ENCODE measurements around the gene SERPINF2.
"Not testable (repeated sequence)": the region's sequence is repeated elsewhere in the genome, so short reads cannot be mapped to it uniquely, and the experiment has no call there.

Gene SERPINF2

DNA sequence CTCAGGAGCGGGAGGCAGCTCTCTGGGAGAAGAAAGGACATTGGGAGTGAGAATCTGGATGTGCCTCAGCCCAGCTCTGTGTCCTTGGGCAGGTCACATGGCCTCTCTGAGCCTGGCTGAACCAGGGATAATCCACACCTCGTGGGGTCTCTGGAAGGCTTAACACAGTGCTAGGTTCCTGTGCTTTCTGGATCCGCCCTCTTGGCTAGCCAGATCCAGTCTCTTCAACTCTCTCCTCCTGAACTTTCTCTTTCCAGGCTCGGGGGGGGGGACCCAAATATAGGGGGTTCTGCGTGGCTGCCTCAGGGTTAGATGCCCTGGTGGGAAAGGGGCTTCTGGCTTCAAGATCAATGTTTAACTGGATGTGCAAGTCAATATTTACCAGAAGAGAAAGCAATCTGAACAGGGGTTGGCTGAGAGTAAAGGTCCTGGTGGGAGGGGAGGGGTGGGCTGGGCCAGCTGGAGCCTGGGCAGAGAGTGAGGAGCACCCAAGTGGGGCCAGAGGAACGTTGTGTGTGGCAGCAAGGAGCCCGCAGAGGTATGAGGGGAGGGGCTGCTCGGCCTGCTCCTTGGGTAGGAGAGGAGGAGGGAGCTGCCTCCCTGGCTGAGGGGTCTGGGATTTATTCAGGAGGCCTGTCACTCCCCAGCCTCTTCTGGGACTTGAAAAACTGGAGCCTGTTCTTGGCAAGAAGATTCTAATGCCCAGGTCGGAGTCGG lies at the start of gene SERPINF2:
SERPINF2 (plus strand) TSS at position 501 of the 717 bp plus-strand sequence. CDS start 2,125 bp downstream, outside the sequence.
- in situ Hi-C loops (cut with MboI; ENCODE audit: low sequenced_read_pairs), result no loop called here

- in situ Hi-C loops (cut with MboI; ENCODE audit: low sequenced_read_pairs), result no loop called here
Measured at GRCh38 chr17:1693339-1693738, 49.3 kb upstream of the SERPINF2 start.

- in situ Hi-C loops (cut with MboI; ENCODE audit: low sequenced_read_pairs), result no loop called here
Measured at GRCh38 chr17:1695365-1695764, 47.3 kb upstream of the SERPINF2 start.

DNA sequence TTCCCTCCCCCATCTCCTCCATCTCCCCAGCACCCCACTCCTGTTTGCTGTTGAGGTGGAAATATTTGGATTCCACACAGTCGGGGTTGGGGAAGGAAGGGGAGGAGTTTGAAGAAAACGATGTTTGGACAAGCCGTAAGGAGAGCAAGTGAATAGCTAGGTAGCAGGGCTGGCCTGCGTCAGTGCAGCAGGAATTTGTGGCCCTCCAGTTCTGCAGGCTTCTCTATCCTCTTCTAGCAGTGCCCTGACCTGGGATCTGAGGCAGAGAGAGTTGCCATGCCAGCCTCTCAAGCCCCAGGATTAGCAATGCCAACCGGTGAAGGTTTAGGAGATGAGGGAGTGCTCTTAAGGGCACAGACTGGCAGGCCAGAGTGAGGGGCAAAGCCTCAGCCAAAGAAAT lies 45.0 kb upstream of the SERPINF2 start:
- in situ Hi-C loops (cut with MboI; ENCODE audit: low sequenced_read_pairs), result no loop called here

GRCh38 chr17:1699891-1700290 lies 42.8 kb upstream of the SERPINF2 start:
- in situ Hi-C loops (cut with MboI; ENCODE audit: low sequenced_read_pairs), result not testable (repeated sequence)

GRCh38 chr17:1703063-1703462 lies 39.6 kb upstream of the SERPINF2 start:
- in situ Hi-C loops (cut with MboI; ENCODE audit: low sequenced_read_pairs), result no loop called here

DNA sequence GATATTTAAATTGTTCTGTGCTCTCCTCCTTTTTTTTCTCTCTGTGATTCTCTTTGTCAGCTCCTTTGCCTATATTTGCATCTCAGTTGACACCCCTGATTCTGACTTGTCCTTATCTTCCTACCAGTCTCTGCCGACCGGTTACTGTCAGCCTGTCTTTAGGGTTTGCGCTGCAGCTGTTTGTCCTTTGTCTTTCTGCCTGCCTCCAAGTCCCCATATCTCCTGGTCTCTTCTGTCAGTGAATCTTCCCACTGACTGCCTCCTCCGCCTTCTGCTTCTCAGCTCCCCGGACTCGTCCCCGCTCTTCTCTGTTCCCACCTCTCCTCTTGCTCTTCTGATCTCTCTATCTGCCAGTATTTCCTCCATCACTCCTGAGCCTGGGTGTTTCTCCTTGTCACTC lies 37.7 kb upstream of the SERPINF2 start:
- in situ Hi-C loops (cut with MboI; ENCODE audit: low sequenced_read_pairs), result no loop called here

DNA sequence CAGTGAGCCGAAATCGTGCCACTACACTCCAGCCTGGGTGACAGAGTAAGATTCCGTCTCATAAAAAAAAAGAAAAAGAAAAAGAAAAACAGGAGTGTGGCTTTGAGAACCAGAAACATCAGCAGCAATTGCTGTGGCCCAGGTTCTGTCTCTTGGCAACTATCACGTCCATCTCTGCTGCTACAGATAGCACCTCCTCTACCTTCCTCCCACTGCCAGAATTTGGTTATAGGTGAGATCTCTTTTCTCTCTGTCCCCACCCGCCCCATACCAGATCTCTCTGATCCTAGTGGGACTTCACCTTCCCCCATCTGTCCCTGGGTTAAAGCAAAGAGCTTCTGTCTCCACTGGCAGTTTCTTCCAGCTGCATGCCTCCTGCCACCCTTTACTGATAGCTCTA lies 35.6 kb upstream of the SERPINF2 start:
- in situ Hi-C loops (cut with MboI; ENCODE audit: low sequenced_read_pairs), result no loop called here

GRCh38 chr17:1708791-1709346 lies 33.8 kb upstream of the SERPINF2 start:
- in situ Hi-C loops (cut with MboI; ENCODE audit: low sequenced_read_pairs), result not testable (repeated sequence)

DNA sequence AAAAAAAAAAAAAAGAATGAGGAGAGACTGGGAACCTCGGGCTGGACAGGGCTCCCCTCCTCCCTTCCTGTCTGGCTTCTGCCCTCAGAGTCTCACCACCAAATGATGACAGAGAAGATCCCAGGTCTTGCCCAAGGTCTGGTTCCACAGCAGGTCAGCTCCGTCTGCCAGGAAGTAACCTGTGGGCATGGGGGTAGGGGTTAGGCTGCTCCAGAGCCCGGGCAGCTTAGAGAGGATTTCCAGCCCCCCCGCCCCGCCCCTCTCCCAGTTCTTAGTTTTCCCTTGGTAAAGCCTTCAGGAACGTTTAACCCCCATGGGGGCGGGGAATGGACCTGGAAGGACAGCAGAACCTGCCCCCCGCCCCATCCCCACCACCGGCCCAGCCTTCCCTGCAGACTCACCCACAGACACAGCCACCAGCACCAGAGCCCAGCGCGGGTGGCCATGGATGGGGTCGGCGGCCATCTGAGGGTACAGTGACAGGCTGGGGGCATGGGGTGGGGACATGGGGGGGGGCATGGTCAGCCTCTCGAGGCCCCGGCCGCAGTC lies 33.2 kb upstream of the SERPINF2 start:
- in situ Hi-C loops (cut with MboI; ENCODE audit: low sequenced_read_pairs), result no loop called here

DNA sequence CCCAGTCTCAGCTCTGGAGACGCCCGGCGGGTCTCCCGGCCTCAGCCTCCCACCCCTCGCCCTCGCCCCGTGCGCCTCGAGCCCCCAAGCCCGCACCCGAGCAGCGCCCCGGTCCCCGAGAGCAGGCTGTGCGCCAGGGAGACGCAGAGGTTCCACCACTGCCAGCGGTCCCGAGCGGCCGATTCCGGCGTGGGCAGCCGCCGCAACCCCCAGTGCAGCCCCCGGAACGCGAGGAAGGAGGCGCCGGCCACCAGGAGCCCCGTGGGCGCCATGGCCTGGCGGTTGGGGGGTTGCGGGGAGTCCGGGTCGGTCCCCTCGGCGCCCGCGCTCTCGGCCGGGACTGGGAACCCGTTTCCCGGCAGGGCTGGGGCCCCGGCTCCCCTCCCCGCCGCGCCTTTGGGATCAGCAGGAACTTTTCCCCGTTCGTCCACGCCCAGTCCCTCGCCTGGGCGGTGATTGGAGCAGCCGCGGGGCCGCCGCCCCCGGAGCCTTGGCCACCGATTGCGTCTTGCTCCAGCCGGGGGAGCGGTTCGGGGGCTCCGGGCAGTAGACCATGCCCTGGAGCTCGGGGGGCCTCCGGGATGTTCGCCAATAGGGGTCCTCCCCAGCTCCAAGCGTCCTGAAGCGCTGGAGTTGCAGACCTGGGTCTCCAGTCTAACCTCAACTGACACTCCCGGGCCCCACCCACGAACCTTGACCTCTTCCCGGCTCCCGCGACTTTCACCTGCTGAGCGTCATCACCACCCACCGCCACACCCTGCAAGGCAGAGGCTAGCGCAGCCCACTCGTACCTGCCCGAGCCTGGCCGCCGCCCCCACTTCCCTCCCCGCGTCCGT lies 32.5 kb upstream of the SERPINF2 start, which contains the start of gene TLCD2:
TLCD2 (minus strand) TSS at position 407 of the 836 bp plus-strand sequence; CDS start at position 272, 135 bp downstream.
- in situ Hi-C loops (cut with MboI; ENCODE audit: low sequenced_read_pairs), result no loop called here

GRCh38 chr17:1710807-1711553 lies 31.7 kb upstream of the SERPINF2 start:
- in situ Hi-C loops (cut with MboI; ENCODE audit: low sequenced_read_pairs), result no loop called here

DNA sequence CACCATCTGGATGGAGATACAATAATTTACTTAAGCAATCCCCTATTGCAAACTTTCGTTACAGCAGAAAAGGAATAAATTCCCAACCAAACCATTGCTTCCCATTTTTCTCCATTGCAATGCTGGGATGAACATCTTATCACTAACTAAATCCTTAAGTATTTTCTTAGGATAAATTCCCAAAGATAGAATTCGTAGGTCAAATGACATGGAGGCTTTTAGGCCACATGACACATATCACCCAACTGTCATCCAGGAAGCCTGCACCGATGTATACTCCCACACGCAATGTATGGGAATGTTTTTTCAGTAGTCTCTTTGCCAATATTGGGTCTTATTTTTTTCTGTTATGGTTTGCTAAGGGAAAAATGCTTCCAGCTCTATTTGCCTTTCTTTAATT lies 30.9 kb upstream of the SERPINF2 start:
- in situ Hi-C loops (cut with MboI; ENCODE audit: low sequenced_read_pairs), result no loop called here

DNA sequence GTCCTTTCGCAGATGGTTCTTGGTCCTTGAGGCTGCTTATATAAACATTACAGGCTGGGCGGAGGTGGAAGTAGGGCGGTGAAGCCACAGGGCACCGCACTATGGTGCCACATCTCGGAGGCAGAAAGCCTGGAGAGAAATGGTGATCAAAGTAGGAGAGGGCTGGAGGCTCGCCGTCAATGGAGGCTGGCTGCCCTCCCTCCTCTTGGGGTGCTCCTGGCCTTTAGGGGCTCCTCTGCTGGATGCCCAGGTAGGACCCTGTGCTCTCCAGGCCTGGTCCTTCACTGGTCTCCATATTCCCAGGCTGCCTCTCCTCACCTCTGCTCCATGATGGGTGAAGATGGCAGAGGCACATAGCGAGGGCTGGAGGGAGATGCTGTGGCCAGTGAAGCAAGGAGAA lies 30.4 kb upstream of the SERPINF2 start:
- in situ Hi-C loops (cut with MboI; ENCODE audit: low sequenced_read_pairs), result no loop called here

GRCh38 chr17:1713160-1713877 lies 29.4 kb upstream of the SERPINF2 start:
- in situ Hi-C loops (cut with MboI; ENCODE audit: low sequenced_read_pairs), result no loop called here

GRCh38 chr17:1713878-1714426 lies 28.7 kb upstream of the SERPINF2 start:
- in situ Hi-C loops (cut with MboI; ENCODE audit: low sequenced_read_pairs), result no loop called here

DNA sequence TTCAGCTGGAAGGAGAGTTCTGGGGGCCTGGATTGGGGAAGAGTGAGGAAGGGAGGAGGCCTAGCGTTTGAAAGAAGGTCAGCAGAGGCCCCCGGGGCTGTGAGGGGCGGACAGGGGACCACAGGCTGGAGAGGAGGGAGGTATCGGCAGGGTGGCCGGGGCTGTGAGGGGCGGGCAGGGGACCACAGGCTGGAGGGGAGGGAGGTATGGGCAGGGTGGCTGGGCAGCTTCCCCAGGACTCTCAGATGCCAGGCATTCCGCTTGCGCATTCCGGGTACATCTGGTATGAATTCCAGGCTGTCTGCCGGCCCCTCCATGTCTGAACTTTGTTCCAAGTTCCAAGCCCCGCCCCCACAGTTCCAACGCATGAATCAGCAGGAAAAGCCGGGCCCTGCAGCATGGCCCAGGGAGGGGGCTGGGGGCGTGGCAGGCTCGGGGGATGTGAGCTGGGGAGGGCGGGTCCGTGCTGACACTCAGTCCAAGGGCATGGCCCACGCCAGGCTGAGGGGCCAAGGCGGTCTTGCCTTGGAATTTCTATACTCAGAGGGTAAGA lies 28.2 kb upstream of the SERPINF2 start:
- in situ Hi-C loops (cut with MboI; ENCODE audit: low sequenced_read_pairs), result no loop called here

DNA sequence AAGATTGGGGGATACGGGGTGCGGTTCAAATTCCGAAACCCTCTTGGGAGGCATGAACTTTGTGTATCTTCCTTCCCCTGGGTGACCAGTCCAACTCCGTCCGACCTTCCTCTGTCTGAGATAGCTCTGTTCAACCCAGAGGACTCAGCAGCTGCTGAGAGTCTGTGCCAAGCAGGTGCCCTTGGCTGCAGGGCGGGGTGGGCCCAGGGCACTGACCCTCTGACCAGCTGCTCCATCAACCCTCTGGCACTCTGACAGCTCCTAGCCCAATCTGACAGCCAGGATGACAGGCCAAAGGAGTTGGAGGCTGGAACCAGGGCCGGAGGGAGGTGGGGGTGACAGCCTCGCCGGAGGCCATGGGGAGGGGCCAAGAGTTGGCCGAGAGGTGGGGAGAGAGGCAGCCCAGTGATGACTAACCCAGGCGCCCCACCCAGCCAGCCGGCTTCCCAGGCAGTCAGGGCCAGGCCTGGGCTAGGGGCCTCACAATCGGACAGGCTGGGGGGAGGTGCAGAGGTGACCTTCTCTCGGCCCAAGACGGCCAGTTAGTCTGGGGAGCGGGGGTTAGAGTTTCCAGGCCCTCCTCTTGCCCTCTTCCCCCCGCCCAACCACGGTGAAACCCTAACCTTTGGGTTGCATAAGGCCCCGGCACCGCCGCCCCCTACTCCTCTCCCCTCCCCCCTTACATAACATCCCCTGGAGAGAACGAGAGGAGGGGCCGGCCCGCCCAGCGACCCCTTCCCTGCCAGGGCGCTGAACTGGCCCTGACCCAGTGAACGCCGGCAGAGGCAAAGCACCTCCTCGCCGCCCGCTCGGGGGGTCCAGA lies 27.5 kb upstream of the SERPINF2 start:
- in situ Hi-C loops (cut with MboI; ENCODE audit: low sequenced_read_pairs), result no loop called here

GRCh38 chr17:1715803-1716075 lies 26.9 kb upstream of the SERPINF2 start:
- in situ Hi-C loops (cut with MboI; ENCODE audit: low sequenced_read_pairs), result no loop called here

Measured in hTERT RPE-1 (cell line).